ENCODE data around the gene DLGAP4. TPM values are rescaled to one million over a fixed set of nuclear protein-coding genes. Genes with fewer than 3 reads are reported as not detected.

Gene DLGAP4
- total RNA-seq, 2 experiments from 2014 or later: 10.5 to 14.6 TPM

DNA sequence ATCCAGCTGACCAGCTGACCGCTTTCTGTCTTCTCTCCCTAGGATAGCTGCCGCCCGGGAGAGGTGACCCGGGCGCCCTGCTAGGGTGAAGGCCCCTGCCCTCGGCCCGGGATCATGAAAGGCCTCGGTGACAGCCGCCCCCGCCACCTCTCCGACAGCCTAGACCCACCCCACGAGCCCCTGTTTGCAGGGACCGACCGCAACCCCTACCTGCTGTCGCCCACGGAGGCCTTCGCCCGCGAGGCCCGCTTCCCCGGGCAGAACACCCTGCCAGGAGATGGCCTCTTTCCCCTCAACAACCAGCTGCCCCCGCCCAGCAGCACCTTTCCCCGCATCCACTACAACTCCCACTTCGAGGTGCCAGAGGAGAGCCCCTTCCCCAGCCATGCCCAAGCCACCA is 125.5 kb downstream of the DLGAP4 start:
- DNase-seq: no peak
- H3K27ac Mint-ChIP-seq: no peak overlapping the region
- H3K27me3 Mint-ChIP-seq: peaks cover 4% of the 10 kb centered on the region
- H3K4me3 Mint-ChIP-seq: no peak overlapping the region
- H3K36me3 Mint-ChIP-seq: no peaks in the 10 kb centered on the region
- no peaks in the 10 kb centered on the region for H3K4me1 Mint-ChIP-seq
- no peaks in the 10 kb centered on the region for H3K9me3 Mint-ChIP-seq

DNA sequence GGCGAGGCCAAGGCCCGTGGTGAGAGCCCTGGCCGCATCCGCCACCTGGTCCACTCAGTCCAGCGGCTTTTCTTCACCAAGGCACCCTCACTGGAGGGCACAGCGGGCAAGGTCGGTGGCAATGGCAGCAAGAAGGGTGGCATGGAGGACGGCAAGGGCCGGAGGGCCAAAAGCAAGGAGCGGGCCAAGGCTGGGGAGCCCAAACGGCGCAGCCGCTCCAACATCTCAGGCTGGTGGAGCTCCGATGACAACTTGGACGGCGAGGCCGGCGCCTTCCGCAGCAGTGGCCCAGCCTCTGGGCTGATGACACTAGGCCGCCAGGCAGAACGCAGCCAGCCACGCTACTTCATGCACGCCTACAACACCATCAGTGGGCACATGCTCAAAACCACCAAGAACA is 126.0 kb downstream of the DLGAP4 start:
- peaks cover 9% of the 10 kb centered on the region for H3K27me3 Mint-ChIP-seq
- no peaks in the 10 kb centered on the region for H3K36me3 Mint-ChIP-seq
- H3K9me3 Mint-ChIP-seq: no peaks in the 10 kb centered on the region
- no peak overlapping the region for H3K27ac Mint-ChIP-seq
- peaks cover 3% of the 10 kb centered on the region for H3K4me1 Mint-ChIP-seq
- no peak overlapping the region for H3K4me3 Mint-ChIP-seq
- no peak for DNase-seq

DNA sequence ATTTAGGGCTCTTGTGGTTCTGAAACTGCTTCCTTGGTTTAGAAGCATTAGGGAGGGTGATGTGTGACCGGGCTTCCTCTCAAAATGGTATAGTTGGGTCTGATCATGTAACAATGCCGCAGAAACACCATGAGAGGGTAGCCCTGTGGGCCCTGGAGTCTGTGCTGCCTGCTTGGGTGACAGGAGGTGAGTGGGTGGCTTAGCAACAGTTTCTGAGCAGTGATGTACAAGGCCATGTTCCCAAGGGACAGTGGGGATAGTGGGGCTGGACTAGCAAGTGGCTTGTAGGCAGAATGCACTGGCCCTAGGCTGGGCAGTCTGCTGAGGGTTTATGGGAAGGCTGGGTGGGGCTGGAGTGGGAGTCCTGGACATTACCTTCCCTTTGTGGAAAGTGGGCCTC is 128.2 kb downstream of the DLGAP4 start:
- Mint-ChIP-seq H3K36me3 (no peaks in the 10 kb centered on the region), H3K4me3 (no peak overlapping the region), H3K9me3 (no peaks in the 10 kb centered on the region), H3K27ac (no peak overlapping the region), H3K4me1 (peaks cover 3% of the 10 kb centered on the region), H3K27me3 (peaks cover 13% of the 10 kb centered on the region)
- DNase-seq: no peak

DNA sequence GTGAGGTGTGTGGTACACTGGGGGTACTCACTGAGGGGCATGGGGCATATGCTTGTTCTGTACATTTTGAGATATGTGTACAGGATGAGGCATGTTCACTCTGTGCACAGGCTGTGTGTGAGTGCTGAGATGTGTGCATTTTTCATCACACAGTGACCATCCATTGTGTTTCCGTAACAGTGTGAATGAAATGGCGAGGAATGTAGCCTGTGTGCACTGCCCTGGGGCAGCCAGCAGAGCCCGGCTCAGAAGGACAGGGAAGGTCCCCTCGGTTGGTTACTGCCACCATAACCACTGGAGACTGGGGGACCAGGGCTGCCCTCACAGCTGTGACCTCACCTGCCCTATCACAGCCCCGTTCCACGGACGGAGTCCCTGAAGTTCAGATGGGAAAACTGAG is 129.0 kb downstream of the DLGAP4 start:
- peaks cover 13% of the 10 kb centered on the region for H3K27me3 Mint-ChIP-seq
- H3K9me3 Mint-ChIP-seq: no peaks in the 10 kb centered on the region
- no peak overlapping the region for H3K27ac Mint-ChIP-seq
- H3K36me3 Mint-ChIP-seq: no peaks in the 10 kb centered on the region
- no peak for DNase-seq
- peaks cover 3% of the 10 kb centered on the region for H3K4me1 Mint-ChIP-seq
- no peak overlapping the region for H3K4me3 Mint-ChIP-seq

DNA sequence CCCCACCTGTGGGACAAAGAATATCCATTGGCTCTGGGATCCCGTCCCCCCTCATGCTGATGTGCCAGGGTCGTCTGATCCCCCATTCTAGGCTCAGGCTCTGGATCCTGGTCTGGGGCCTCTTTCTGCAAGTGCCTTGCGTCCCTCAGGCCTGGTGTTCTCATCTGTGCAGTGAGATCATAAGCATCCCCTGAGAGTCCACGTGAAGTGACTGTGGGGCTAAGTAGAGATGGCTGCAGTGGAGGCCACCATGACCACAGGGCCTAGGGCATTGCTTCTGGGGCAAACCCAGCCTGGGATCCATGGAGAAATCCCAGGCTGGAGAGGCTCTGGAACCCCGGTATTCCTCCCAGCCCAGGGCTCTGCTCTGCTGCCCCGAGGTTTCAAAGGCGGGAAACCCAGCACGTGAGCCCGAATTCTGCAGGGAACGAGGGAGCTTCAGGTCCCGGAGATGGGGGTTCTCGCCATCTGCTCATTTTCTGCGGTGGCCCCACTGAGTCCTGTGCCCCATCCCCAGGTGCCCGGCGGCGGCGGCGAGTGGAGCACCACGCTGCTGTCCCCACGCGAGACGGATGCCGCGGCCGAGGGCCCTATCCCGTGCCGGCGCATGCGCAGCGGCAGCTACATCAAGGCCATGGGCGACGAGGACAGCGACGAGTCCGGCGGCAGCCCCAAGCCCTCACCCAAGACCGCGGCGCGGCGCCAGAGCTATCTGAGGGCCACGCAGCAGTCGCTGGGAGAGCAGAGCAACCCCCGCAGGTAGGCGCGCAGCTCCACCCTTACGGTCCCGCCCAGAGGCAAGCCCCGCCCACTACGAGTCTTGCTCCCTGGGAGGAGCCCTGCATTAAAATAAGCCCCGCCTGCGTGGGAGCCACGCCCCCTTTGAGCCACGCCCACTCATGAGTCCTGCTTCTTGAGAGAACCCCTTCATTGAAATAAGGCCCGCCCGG is 129.7 kb downstream of the DLGAP4 start:
- H3K9me3 Mint-ChIP-seq: no peaks in the 10 kb centered on the region
- peak; percentile 84 for DNase-seq
- peak overlapping the region; percentile 51 for H3K4me3 Mint-ChIP-seq
- H3K4me1 Mint-ChIP-seq: peaks cover 3% of the 10 kb centered on the region
- H3K27ac Mint-ChIP-seq: no peak overlapping the region
- H3K36me3 Mint-ChIP-seq: no peaks in the 10 kb centered on the region
- peaks cover 13% of the 10 kb centered on the region for H3K27me3 Mint-ChIP-seq

DNA sequence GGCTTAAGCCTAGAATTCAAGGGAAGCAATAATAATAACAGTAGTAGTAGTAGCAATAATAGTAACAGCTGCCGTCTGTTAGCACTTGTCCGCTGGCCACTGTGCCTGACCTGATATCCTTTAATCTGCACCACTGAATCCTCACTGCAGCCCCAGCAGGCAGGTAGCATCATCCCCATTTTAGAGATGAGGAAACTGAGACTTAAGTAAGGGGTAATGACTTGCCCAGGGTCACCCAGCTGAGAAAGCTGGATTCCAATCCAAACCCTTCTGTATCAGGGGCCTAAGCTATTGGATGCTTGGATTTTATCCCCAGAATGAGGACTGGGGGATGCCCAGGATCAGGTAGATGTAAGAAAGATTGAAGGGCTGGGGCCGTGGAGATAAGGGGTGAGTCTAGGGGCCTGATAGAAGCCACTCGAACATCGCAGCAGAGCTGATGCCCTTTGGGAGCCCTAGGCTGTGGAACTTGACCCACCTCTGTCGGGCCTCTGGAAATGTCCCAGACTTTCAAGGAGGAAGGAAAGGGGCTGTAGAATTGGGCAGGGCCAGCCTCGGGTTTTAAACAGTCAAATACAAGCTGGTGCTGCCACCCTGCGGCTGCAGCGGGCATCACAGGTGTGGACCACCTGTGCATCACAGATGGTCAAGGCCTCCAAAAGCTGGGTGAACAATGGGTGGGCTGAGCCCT is 133.0 kb downstream of the DLGAP4 start:
- Mint-ChIP-seq H3K9me3 (no peaks in the 10 kb centered on the region), H3K4me1 (peaks cover 3% of the 10 kb centered on the region), H3K27me3 (peaks cover 13% of the 10 kb centered on the region), H3K27ac (no peak overlapping the region), H3K36me3 (no peaks in the 10 kb centered on the region), H3K4me3 (no peak overlapping the region)
- peak; percentile 61 for DNase-seq

DNA sequence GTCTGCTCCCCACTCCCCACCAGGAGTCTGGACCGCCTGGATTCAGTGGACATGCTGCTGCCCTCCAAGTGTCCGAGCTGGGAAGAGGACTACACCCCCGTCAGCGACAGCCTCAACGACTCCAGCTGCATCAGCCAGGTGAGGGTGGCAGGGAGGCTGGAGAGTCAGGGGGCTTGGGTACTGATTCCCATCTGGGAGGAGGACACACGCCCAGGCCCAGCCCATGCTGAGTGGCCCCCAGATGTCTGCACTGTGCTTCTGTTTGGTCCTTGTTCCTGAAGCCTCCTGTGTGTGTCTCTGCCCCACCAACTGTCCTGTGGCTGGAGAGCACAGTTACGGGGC is 133.6 kb downstream of the DLGAP4 start:
- H3K36me3 Mint-ChIP-seq: no peaks in the 10 kb centered on the region
- no peak overlapping the region for H3K4me3 Mint-ChIP-seq
- peaks cover 13% of the 10 kb centered on the region for H3K27me3 Mint-ChIP-seq
- DNase-seq: no peak
- no peak overlapping the region for H3K27ac Mint-ChIP-seq
- peaks cover 3% of the 10 kb centered on the region for H3K4me1 Mint-ChIP-seq
- H3K9me3 Mint-ChIP-seq: no peaks in the 10 kb centered on the region

DNA sequence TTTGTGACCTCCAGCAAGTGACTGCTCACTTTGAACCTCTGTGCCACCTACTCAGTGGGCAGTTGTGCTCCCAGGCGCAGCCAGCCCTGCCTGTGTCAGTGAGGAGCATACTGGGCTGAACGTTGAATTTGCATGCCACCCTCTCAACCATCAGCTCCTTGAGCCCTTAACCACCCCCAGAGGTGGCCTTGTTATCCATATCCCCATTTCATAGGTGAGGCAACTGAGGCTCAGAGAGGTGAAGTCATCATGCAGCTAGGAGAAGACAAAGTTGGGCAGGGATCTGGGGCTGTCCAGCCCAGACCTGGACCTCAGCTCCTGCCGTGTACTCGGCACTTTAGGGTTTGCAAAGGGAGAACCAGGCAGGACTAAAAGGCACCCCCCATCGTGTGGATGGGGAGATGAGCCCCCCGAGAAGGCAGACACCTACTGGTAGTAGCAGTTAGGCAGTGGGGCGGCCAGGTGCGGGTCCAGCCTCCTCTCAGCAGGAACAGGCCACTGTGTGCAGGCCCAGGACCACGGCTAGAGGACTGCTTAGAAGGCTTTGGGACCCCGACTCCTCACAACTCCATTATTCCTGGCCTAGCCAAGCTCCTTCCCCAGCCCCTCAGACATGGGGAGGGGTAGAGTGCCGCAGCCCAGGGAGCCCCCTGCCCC is 134.4 kb downstream of the DLGAP4 start:
- H3K36me3 Mint-ChIP-seq: no peaks in the 10 kb centered on the region
- H3K27ac Mint-ChIP-seq: no peak overlapping the region
- no peak overlapping the region for H3K4me3 Mint-ChIP-seq
- peaks cover 3% of the 10 kb centered on the region for H3K4me1 Mint-ChIP-seq
- no peaks in the 10 kb centered on the region for H3K9me3 Mint-ChIP-seq
- peaks cover 13% of the 10 kb centered on the region for H3K27me3 Mint-ChIP-seq
- DNase-seq: no peak

DNA sequence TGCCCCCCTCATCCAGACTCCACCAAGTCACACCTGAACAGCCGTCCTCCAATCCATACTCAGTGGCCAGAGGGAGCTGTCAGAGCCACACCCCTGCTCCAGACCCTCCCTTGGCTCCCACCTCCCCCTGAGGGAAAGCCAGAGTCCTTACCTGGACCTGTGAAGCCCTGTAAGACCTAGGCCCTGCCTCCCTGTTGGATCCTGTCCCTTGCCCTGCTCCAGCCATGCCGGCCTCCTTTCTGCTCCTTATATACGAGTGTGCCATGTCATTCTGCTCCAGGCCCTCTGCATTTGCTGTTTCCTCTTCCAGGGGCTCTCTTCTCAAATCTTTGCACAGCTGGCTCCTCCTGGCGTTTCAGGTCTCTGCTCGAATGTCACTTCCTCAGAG is 134.9 kb downstream of the DLGAP4 start:
- H3K9me3 Mint-ChIP-seq: no peaks in the 10 kb centered on the region
- no peaks in the 10 kb centered on the region for H3K36me3 Mint-ChIP-seq
- peaks cover 13% of the 10 kb centered on the region for H3K27me3 Mint-ChIP-seq
- H3K4me1 Mint-ChIP-seq: peaks cover 3% of the 10 kb centered on the region
- DNase-seq: no peak
- no peak overlapping the region for H3K27ac Mint-ChIP-seq
- H3K4me3 Mint-ChIP-seq: no peak overlapping the region

DNA sequence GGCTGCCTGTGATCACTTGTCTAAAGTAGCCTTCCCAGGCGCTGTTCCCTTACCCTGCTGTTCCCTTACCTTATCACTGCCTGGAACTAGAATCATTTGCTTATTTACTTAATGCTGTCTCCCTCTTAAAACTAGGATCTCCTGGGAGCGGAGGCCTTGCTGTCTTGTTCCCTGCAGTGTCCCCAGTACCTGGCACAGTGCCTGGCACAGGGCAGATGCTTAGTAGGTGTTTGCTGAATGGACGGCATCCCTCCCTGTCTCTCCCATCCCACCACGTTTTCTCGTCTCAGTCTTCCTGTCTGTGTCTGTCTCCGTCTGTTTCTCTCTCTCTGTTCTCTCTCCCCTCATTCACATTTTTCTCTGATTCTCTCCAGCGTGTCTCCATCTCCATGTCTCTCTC is 135.3 kb downstream of the DLGAP4 start:
- H3K27me3 Mint-ChIP-seq: peaks cover 11% of the 10 kb centered on the region
- no peaks in the 10 kb centered on the region for H3K9me3 Mint-ChIP-seq
- H3K4me3 Mint-ChIP-seq: no peak overlapping the region
- no peak for DNase-seq
- no peaks in the 10 kb centered on the region for H3K36me3 Mint-ChIP-seq
- H3K27ac Mint-ChIP-seq: no peak overlapping the region
- peaks cover 3% of the 10 kb centered on the region for H3K4me1 Mint-ChIP-seq

DNA sequence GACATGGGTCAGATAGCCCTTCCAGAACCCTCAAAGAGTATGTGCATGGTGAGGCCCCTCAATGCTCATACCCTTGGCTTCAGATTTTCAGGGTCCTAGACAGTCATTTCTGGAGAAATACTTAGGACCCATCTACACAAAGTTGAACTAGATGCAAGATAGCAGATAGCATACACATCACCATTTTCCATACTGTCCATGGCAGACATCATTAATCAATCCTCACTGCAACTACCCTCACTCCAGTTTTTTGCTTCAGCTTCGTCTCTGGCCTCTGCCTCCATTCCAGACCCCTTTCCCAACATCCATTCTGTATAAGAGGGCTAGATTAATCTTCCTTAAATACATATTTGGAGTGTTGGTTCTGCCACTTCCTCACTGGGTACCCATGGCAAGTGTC is 139.7 kb downstream of the DLGAP4 start:
- no peaks in the 10 kb centered on the region for H3K4me1 Mint-ChIP-seq
- no peaks in the 10 kb centered on the region for H3K9me3 Mint-ChIP-seq
- no peaks in the 10 kb centered on the region for H3K27me3 Mint-ChIP-seq
- no peak overlapping the region for H3K27ac Mint-ChIP-seq
- H3K4me3 Mint-ChIP-seq: no peak overlapping the region
- DNase-seq: no peak
- H3K36me3 Mint-ChIP-seq: no peaks in the 10 kb centered on the region

DNA sequence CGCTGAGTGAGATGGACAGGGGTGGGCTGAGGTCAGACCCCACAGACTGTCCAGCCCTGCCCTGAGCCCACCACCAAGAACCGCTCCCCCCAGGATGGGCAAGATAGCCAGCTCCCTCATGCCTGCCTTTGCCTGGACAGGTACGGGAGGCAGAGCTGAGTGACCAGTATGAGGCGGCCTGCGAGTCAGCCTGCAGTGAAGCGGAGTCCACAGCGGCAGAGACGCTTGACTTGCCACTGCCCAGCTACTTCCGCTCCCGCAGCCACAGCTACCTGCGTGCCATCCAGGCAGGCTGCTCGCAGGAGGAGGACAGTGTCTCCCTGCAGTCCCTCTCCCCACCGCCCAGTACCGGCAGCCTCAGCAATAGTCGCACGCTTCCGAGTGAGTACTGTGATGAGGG is 140.4 kb downstream of the DLGAP4 start:
- Mint-ChIP-seq H3K36me3 (no peaks in the 10 kb centered on the region), H3K4me3 (no peak overlapping the region), H3K27ac (no peak overlapping the region), H3K9me3 (no peaks in the 10 kb centered on the region), H3K4me1 (no peaks in the 10 kb centered on the region), H3K27me3 (no peaks in the 10 kb centered on the region)
- DNase-seq: no peak

DNA sequence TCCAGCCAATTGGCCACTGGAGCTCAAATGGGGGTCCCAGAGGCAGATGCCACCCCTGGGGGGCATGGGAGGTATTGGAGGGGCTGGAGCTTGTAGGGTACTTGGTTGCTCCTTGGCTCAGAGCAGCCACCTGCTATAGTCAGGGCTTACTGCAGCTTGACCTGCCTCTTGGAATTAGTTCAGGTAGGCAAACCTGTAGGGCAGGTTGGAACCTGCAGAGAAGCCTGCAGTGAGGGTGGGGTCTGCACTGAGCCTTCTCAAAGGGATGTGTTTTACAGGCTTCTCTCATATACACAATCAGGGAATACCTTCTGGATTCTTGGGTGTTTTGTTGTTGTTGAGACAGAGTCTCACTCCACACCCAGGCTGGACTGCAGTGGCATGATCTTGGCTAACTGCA is 141.0 kb downstream of the DLGAP4 start:
- Mint-ChIP-seq H3K4me1 (no peaks in the 10 kb centered on the region), H3K9me3 (no peaks in the 10 kb centered on the region), H3K27me3 (no peaks in the 10 kb centered on the region), H3K27ac (no peak overlapping the region), H3K4me3 (no peak overlapping the region), H3K36me3 (no peaks in the 10 kb centered on the region)
- no peak for DNase-seq

DNA sequence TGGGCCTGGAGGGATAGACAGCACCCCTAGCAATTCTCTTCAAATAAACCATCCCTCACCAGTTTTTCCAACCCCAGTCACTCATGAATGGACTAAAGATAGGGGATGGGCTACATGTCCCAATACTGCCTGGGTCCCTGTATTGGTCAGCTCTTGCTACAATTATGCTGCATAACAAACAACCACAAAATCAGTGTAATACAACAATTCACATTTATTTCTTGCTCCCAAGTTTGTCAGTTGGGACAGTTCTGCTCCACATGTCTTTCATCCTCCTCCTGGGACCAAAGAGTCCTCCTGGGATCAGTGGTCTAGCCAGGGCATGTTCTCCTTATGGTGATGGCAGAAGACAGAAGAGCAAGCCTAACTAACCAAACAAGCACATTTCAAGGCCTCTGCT is 143.5 kb downstream of the DLGAP4 start:
- no peaks in the 10 kb centered on the region for H3K27me3 Mint-ChIP-seq
- H3K4me1 Mint-ChIP-seq: no peaks in the 10 kb centered on the region
- no peak overlapping the region for H3K27ac Mint-ChIP-seq
- H3K9me3 Mint-ChIP-seq: no peaks in the 10 kb centered on the region
- H3K4me3 Mint-ChIP-seq: no peak overlapping the region
- no peak for DNase-seq
- H3K36me3 Mint-ChIP-seq: no peaks in the 10 kb centered on the region

DNA sequence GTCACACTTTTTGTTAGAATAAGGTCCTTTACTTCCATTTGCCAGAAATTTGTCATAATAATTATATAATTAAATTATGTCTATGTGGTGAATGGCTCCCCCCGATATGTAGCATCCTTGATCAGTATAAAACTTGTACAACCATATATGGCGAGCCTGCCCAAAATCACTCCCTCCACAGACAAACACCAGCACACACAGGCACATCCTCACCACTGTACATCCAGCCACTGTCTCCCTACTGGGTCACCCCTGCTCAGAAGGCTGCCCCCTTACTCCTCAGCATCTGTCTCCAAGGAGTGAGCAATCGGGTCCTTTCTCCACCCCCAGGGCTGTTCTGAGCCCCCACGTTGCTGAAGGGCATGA is 148.2 kb downstream of the DLGAP4 start:
- no peaks in the 10 kb centered on the region for H3K36me3 Mint-ChIP-seq
- no peaks in the 10 kb centered on the region for H3K27me3 Mint-ChIP-seq
- H3K27ac Mint-ChIP-seq: no peak overlapping the region
- H3K4me3 Mint-ChIP-seq: no peak overlapping the region
- H3K4me1 Mint-ChIP-seq: no peaks in the 10 kb centered on the region
- no peak for DNase-seq
- no peaks in the 10 kb centered on the region for H3K9me3 Mint-ChIP-seq

Measured in activated naive CD8-positive, alpha-beta T cell treated with anti-CD3 and anti-CD28 coated beads for 36 hours (primary cell).